Activated CD4-positive, alpha-beta memory T cell treated with anti-CD3 and anti-CD28 coated beads, Interleukin-2, amount 10 ng/mL, durations not matched to agents 7 days and 5 days (primary cell): ENCODE results near the gene TECPR2. TPM values are rescaled to one million over a fixed set of nuclear protein-coding genes. Genes with fewer than 3 reads are reported as not detected.
"Not testable (repeated sequence)": the region's sequence is repeated elsewhere in the genome, so short reads cannot be mapped to it uniquely, and the experiment has no call there.

Experiments
- CTCF ChIA-PET: fragments of 350-600 bp; sonication (Branson Sonifier 250); formaldehyde crosslinking; loops from one replicate; lab custom pipeline; 2021; ENCODE audit warnings: antibody characterized with exemption, inconsistent platforms; lab: Charles Lee
- POLR2A ChIA-PET: fragments of 350-600 bp; sonication (Branson Sonifier 250); formaldehyde crosslinking; loops from one replicate; lab custom pipeline; 2021; ENCODE audit warnings: antibody characterized with exemption; lab: Charles Lee
- DNase-seq: peaks from one replicate; pipeline ENCODE4 v3.0.0-alpha.2; 2020
- H3K27ac Mint-ChIP-seq: one replicate; pipeline ENCODE4 v1.8.0; 2021; ENCODE audit warnings: mild to moderate bottlenecking, mixed read lengths
- H3K27me3 Mint-ChIP-seq: one replicate; pipeline ENCODE4 v1.8.0; 2021; ENCODE audit warnings: mixed read lengths
- H3K36me3 Mint-ChIP-seq: one replicate; pipeline ENCODE4 v1.8.0; 2021; ENCODE audit warnings: low read depth, mixed read lengths
- H3K4me1 Mint-ChIP-seq: one replicate; pipeline ENCODE4 v1.8.0; 2021; ENCODE audit warnings: mixed read lengths
- H3K4me3 Mint-ChIP-seq: one replicate; pipeline ENCODE4 v1.8.0; 2021; ENCODE audit warnings: mild to moderate bottlenecking, mixed read lengths
- H3K9me3 Mint-ChIP-seq: one replicate; pipeline ENCODE4 v1.8.0; 2021; ENCODE audit warnings: mixed read lengths
- total RNA-seq, 2 experiments: library from RNA; stranded (reverse); gene quantifications; one replicate each; pipeline ENCODE4 v1.2.3, GENCODE V29; 2021

Gene TECPR2
- total RNA-seq, 2 experiments from 2014 or later = 12.3 to 12.5 TPM

- Mint-ChIP-seq H3K27ac (peak overlapping the region; percentile 81), H3K27me3 (no peaks in the 10 kb centered on the region), H3K9me3 (no peaks in the 10 kb centered on the region), H3K4me1 (peaks cover 52% of the 10 kb centered on the region), H3K4me3 (peak overlapping the region; percentile 82), H3K36me3 (no peaks in the 10 kb centered on the region)
- DNase-seq = no peak
- ChIA-PET POLR2A (interaction anchor here (1.5 to 3.3 kb wide), 5 partner anchors 11 to 248 kb away, joined by 3 to 23 read pairs (median 9); no protein-coding TSS in a partner anchor), CTCF (interaction anchor here (0.6 to 3.1 kb wide), 13 partner anchors 10 to 752 kb away, joined by 3 to 29 read pairs (median 4); partner anchors contain the start of gene ANKRD9)
Observed at GRCh38 chr14:102525929-102526497, 163.3 kb downstream of the TECPR2 start.

DNA sequence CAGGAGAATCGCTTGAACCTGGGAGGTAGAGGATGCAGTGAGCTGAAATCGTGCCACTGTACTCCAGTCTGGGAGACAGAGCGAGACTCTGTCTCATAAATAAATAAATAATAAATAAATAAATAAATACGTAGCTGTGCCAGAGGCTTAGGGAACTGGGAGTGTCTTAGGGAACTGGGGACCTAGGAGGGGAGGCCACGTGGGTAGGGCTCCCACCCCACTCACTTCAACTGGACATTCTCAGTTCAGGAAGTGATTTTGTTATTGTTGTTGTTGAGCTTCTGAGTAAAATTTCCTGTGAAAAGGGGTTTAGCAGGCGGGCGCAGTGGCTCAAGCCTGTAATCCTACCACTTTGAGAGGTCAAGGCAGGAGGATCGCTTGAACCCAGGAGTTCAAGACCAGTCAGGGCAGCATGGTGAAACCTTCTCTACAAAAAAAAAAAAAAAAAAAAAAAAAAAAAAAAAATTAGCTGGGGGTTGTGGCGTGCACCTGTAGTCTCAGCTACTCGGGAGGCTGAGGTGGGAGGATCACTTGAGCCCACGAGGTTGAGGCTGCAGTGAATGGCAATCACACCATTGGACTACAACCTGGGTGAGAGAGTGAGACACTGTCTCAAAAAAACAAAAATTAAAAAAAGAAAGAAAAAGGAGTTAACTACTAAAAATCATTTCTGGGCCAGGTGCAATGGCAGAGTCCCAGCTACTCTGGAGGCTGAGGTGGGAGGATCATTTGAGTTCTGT, 165.9 kb downstream of the TECPR2 start:
- POLR2A ChIA-PET = no interaction called here
- H3K4me1 Mint-ChIP-seq = peaks cover 47% of the 10 kb centered on the region
- CTCF ChIA-PET = interaction anchor here (0.7 to 1.0 kb wide), 2 partner anchors 21 to 66 kb away, joined by 3 to 5 read pairs; no protein-coding TSS in a partner anchor
- DNase-seq = no peak
- no peak overlapping the region for H3K27ac Mint-ChIP-seq
- no peaks in the 10 kb centered on the region for H3K36me3 Mint-ChIP-seq
- no peaks in the 10 kb centered on the region for H3K27me3 Mint-ChIP-seq
- no peaks in the 10 kb centered on the region for H3K9me3 Mint-ChIP-seq
- H3K4me3 Mint-ChIP-seq = no peak overlapping the region

DNA sequence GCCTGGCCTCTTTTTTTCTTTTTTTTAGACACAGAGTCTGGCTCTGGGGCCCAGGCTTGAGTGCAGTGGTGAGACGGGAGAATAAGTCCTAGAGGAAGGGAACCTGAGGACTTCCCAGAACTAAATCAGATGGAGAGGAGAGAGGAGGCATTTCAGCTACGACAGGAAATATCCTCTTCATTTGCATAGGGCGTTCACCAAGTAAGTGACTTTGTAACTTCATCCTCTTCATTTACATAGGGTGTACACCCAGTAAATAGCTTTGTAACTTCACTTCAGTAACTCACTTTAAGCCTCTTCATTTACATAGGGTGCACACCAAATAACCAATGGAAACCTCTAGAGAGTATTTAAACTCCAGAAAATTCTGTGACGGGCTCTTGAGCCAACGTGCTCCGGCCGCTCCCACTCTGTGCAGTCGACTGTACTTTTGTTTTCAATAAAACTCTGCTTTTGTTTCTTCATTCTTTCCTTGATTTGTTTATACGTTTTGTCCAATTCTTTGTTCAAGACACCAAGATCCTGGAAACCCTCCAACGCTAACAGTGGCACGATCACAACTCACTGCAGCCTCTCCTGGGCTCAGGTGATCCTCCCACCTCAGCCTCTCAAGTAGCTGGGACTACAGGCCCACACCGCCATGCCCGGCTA, 168.2 kb downstream of the TECPR2 start:
- Mint-ChIP-seq H3K27ac (peak overlapping the region; percentile 64), H3K4me1 (peaks cover 26% of the 10 kb centered on the region), H3K27me3 (no peaks in the 10 kb centered on the region), H3K9me3 (no peaks in the 10 kb centered on the region), H3K4me3 (no peak overlapping the region), H3K36me3 (no peaks in the 10 kb centered on the region)
- POLR2A ChIA-PET = interaction anchor here (1.0 to 1.6 kb wide), 5 partner anchors 12 to 707 kb away, joined by 3 to 6 read pairs (median 3); no protein-coding TSS in a partner anchor
- DNase-seq = no peak
- CTCF ChIA-PET = interaction anchor here (1.5 to 1.7 kb wide), 2 partner anchors 21 to 63 kb away, joined by 3 to 6 read pairs; partner anchors contain the start of gene ANKRD9

DNA sequence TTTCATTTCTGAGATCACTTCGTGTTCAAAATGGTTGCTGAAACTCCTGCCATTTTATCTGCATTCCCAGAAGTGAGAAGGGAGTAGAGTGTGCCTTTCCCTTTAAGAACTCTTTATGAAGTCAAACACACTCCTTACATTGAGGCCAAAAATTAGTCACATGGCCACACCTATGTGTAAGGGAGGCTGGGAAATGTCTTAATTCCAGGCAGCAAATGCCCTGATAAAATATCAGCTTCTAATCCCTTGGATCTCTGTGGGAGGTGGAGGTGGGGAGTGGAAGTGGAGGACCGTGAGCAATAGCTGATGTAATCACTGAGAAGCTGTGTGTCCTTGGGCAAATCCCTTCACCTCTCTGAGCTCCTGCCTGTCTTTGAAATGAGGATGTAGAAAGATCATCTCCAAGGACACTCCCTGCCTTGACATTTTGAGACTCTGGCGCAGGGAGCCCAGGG, 169.5 kb downstream of the TECPR2 start:
- Mint-ChIP-seq H3K27me3 (no peaks in the 10 kb centered on the region), H3K27ac (no peak overlapping the region), H3K4me1 (peaks cover 20% of the 10 kb centered on the region), H3K36me3 (no peaks in the 10 kb centered on the region), H3K9me3 (no peaks in the 10 kb centered on the region), H3K4me3 (no peak overlapping the region)
- no peak for DNase-seq
- ChIA-PET CTCF (no interaction called here), POLR2A (interaction anchor here (0.6 to 0.7 kb wide), 2 partner anchors 11 to 161 kb away, joined by 3 read pairs; no protein-coding TSS in a partner anchor)

GRCh38 chr14:102537981-102538601, 175.3 kb downstream of the TECPR2 start:
- Mint-ChIP-seq H3K27me3 (peaks cover 5% of the 10 kb centered on the region), H3K4me3 (no peak overlapping the region), H3K36me3 (no peaks in the 10 kb centered on the region), H3K9me3 (no peaks in the 10 kb centered on the region), H3K4me1 (peaks cover 2% of the 10 kb centered on the region), H3K27ac (no peak overlapping the region)
- POLR2A ChIA-PET = interaction anchor here (0.6 kb wide), 1 partner anchor 30 kb away, joined by 3 read pairs; no protein-coding TSS in a partner anchor
- CTCF ChIA-PET = no interaction called here
- no peak for DNase-seq

GRCh38 chr14:102538602-102539543, 176.1 kb downstream of the TECPR2 start:
- no peaks in the 10 kb centered on the region for H3K36me3 Mint-ChIP-seq
- no peak overlapping the region for H3K27ac Mint-ChIP-seq
- POLR2A ChIA-PET = interaction anchor here (0.6 kb wide), 1 partner anchor 29 kb away, joined by 3 read pairs; no protein-coding TSS in a partner anchor
- H3K4me3 Mint-ChIP-seq = no peak overlapping the region
- no peaks in the 10 kb centered on the region for H3K9me3 Mint-ChIP-seq
- H3K27me3 Mint-ChIP-seq = peaks cover 10% of the 10 kb centered on the region
- no peak for DNase-seq
- CTCF ChIA-PET = no interaction called here
- peaks cover 3% of the 10 kb centered on the region for H3K4me1 Mint-ChIP-seq

DNA sequence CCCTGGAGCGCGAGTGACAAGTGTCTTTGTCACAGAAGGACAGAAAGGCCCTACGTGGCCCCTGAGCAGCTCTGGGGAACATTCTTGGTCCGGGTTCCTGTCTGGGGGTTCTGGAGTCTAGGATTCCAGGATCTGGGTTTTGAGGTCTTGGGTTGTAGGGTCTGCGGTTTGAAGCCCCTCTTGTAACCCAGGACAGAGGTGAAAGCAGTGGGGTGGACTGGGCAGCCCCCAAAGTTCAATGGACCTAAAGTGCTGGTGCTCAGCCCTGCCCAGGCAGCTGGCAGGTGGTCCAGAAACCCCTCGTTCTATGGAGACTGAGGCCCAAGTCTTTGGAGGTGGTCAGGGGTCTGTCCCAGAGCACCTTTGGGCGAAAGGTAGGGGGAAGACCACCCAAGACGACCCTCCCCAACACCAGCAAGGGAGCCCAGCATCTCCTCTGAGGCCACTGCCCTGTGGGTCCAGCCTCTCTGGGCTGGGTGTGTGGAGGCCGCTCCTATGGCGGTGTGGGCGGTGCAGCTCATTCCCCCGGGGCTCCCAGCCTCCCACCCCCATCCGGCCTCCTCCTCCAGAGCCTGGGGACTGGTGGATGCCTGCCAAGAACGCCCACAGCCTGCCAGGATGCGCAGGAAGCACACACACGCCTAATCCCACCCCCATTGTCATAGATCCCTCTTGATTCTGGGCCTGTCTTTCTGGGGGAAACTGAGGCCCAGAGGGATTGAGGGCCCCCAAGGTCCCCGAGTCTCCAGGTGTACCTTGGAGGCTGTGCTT, 177.0 kb downstream of the TECPR2 start:
- ChIA-PET CTCF (no interaction called here), POLR2A (no interaction called here)
- DNase-seq = no peak
- Mint-ChIP-seq H3K9me3 (no peaks in the 10 kb centered on the region), H3K4me1 (peaks cover 6% of the 10 kb centered on the region), H3K36me3 (no peaks in the 10 kb centered on the region), H3K27me3 (peaks cover 14% of the 10 kb centered on the region), H3K4me3 (no peak overlapping the region), H3K27ac (no peak overlapping the region)

DNA sequence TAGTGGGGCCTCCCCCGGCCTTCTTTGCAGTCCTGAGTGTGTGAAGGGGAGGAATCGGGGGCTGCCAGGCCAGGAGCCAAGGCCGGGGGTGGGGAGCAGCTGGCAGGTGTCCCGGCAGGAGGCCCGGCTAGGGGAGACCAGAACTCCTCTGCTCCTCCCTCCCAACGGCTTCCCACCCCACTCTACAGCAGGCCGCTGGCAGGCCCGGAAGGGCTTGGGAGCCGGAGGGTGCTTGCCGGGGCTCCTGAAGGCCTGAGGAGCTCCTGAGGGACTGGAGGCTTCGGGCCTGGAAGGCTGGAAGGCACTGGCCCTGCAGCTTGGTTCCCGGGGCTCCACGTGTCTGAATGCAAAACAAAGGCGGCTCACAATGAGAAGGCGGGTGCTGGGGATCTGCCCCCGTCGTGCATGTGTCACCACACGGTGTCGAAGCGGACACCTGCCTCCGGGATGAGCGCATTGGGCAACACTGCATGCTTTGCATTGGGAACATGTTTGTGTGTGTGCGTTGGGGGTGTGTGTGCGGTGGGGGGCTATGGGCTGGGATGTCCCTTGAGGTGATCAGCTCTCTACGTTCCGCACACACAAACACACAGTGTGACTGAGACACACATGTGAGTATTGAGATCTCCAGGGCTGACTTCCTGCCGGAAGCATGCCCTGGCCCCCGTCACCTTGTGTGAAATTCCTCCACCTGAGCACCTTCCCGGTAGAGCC, 177.7 kb downstream of the TECPR2 start:
- Mint-ChIP-seq H3K9me3 (no peaks in the 10 kb centered on the region), H3K27ac (no peak overlapping the region), H3K27me3 (peaks cover 18% of the 10 kb centered on the region), H3K36me3 (no peaks in the 10 kb centered on the region), H3K4me1 (peaks cover 10% of the 10 kb centered on the region), H3K4me3 (no peak overlapping the region)
- no peak for DNase-seq
- CTCF ChIA-PET = interaction anchor here (1.9 kb wide), 1 partner anchor 16 kb away, joined by 6 read pairs; no protein-coding TSS in a partner anchor
- POLR2A ChIA-PET = no interaction called here

- peaks cover 24% of the 10 kb centered on the region for H3K27me3 Mint-ChIP-seq
- H3K9me3 Mint-ChIP-seq, H3K36me3 Mint-ChIP-seq, DNase-seq, H3K4me3 Mint-ChIP-seq, POLR2A ChIA-PET, H3K27ac Mint-ChIP-seq: not testable (repeated sequence)
- CTCF ChIA-PET = interaction anchor here (1.9 kb wide), 1 partner anchor 16 kb away, joined by 6 read pairs; no protein-coding TSS in a partner anchor
- H3K4me1 Mint-ChIP-seq = peaks cover 10% of the 10 kb centered on the region
Observed at GRCh38 chr14:102541029-102541491, 178.3 kb downstream of the TECPR2 start.

GRCh38 chr14:102541771-102542170, 179.0 kb downstream of the TECPR2 start:
- CTCF ChIA-PET = interaction anchor here (1.9 kb wide), 1 partner anchor 17 kb away, joined by 6 read pairs; no protein-coding TSS in a partner anchor

More at GRCh38 chr14:102541771-102542170, 179.0 kb downstream of the TECPR2 start:
- Mint-ChIP-seq H3K27me3 (peaks cover 26% of the 10 kb centered on the region), H3K9me3 (no peaks in the 10 kb centered on the region), H3K36me3 (no peaks in the 10 kb centered on the region), H3K4me1 (peaks cover 10% of the 10 kb centered on the region), H3K4me3 (no peak overlapping the region), H3K27ac (no peak overlapping the region)
- no peak for DNase-seq
- POLR2A ChIA-PET = no interaction called here
